HepG2 (cell line): ENCODE results near the gene LENG1.

Source experiments
- CREB1 ChIP-seq, 2 experiments: fragments of 450-650 bp in 1 of 2; IDR thresholded peaks; 2 replicates each; pipeline ENCODE4 v1.6.1; 2016 to 2017; ENCODE audit warnings: control low read depth in 1 of 2, mild to moderate bottlenecking in 1 of 2, missing compliant biosample characterization in 1 of 2, missing genetic modification characterization in 1 of 2
- CTCF ChIP-seq: sonication (generic); formaldehyde crosslinking; IDR thresholded peaks from 2 replicates; pipeline ENCODE4 v1.5.0; 2020; ENCODE audit warnings: mild to moderate bottlenecking, missing genetic modification reagents, moderate library complexity
- FUBP1 ChIP-seq: sonication (generic); formaldehyde crosslinking; IDR thresholded peaks from 2 replicates; pipeline ENCODE4 v1.5.1; 2020; ENCODE audit warnings: missing genetic modification reagents, mild to moderate bottlenecking, borderline replicate concordance
- TCF7L2 ChIP-seq: IDR thresholded peaks from 2 replicates; pipeline ENCODE4 v1.6.1; 2011; ENCODE audit warnings: mild to moderate bottlenecking, low read depth, low read length, moderate library complexity
- ZNF382 ChIP-seq: sonication (generic); formaldehyde crosslinking; IDR thresholded peaks from 2 replicates; pipeline ENCODE4 v1.5.0; 2020; ENCODE audit warnings: missing genetic modification reagents, mild to moderate bottlenecking, borderline replicate concordance
- ZSCAN29 ChIP-seq: sonication (generic); formaldehyde crosslinking; conservative IDR thresholded peaks from 2 replicates; pipeline ENCODE4 v1.4.0; 2020; ENCODE audit warnings: mild to moderate bottlenecking, missing genetic modification reagents

GRCh38 chr19:54168174-54168917 is 8.8 kb upstream of the LENG1 start:
- TF ChIP-seq TCF7L2 = no peak
- TF ChIP-seq CREB1 (IDR thresholded peaks at IDR 0.05) = no peak
- no peak for TF ChIP-seq CREB1 (CRISPR knock-in tag; IDR thresholded peaks at IDR 0.05)
- TF ChIP-seq FUBP1 (CRISPR knock-in tag) = no peak
- no peak for TF ChIP-seq ZSCAN29 (CRISPR knock-in tag)
- peak; percentile 88 for TF ChIP-seq CTCF (CRISPR knock-in tag)
- TF ChIP-seq ZNF382 (CRISPR knock-in tag) = no peak
